GM21619 (cell line): Measurements from ENCODE around the gene RXRA.

Source experiments
- ATAC-seq: cut with Tn5 transposase; IDR thresholded peaks from one replicate; pipeline ENCODE4 v1.9.1; 2021; ENCODE audit not compliant: unreplicated experiment

RXRA gene

GRCh38 chr9:134325813-134326723, at the start of gene RXRA:
Gene RXRA (plus strand): TSS chr9:134326455. CDS start chr9:134326632, 177 bp downstream.
- ATAC-seq = no peak

GRCh38 chr9:134278286-134278685, 48.0 kb upstream of the RXRA start:
- no peak for ATAC-seq

- ATAC-seq = no peak
Observed at GRCh38 chr9:134278974-134279640, 47.1 kb upstream of the RXRA start.

GRCh38 chr9:134282138-134282650, 44.1 kb upstream of the RXRA start:
- no peak for ATAC-seq

- no peak for ATAC-seq
Observed at GRCh38 chr9:134283111-134283515, 43.1 kb upstream of the RXRA start.

- ATAC-seq = no peak
Observed at GRCh38 chr9:134283692-134284265, 42.5 kb upstream of the RXRA start.

GRCh38 chr9:134284273-134284672, 42.0 kb upstream of the RXRA start:
- ATAC-seq = no peak

- no peak for ATAC-seq
Observed at GRCh38 chr9:134284741-134285140, 41.5 kb upstream of the RXRA start.

GRCh38 chr9:134285215-134285845, 40.9 kb upstream of the RXRA start:
- no peak for ATAC-seq

- ATAC-seq = no peak
Observed at GRCh38 chr9:134286471-134287245, 39.6 kb upstream of the RXRA start.

GRCh38 chr9:134287591-134288491, 38.4 kb upstream of the RXRA start:
- no peak for ATAC-seq

- no peak for ATAC-seq
Observed at GRCh38 chr9:134288746-134289145, 37.5 kb upstream of the RXRA start.

- no peak for ATAC-seq
Observed at GRCh38 chr9:134289241-134289875, 36.9 kb upstream of the RXRA start.

GRCh38 chr9:134290603-134291451, 35.4 kb upstream of the RXRA start:
- ATAC-seq = no peak

- ATAC-seq = no peak
Observed at GRCh38 chr9:134291452-134291881, 34.8 kb upstream of the RXRA start.

- no peak for ATAC-seq
Observed at GRCh38 chr9:134291961-134292871, 34.0 kb upstream of the RXRA start.

GRCh38 chr9:134293031-134293521, 33.2 kb upstream of the RXRA start:
- ATAC-seq = no peak
